Left ventricle myocardium superior (tissue), 1 donor: ENCODE data around the gene NMRAL1. TPM values are rescaled to one million over a fixed set of nuclear protein-coding genes. Genes with fewer than 3 reads are reported as not detected.

Experiments
- ATAC-seq: fragments of 200-7000 bp; cut with Tn5 transposase; one replicate; pipeline ENCODE4 v1.9.1; 2020; ENCODE audit warnings: mild to moderate bottlenecking, moderate library complexity
- DNase-seq: peaks from one replicate; pipeline ENCODE4 v3.0.0-alpha.2; 2020
- intact Hi-C: fragments of 100-400 bp; cut with micrococcal nuclease; formaldehyde crosslinking; loops from one replicate; pipeline ENCODE4 v1.11.0; 2022
- total RNA-seq: library from RNA; stranded (reverse); fragmentation: NEBNext Ultra II Directional; extraction: Animal tissue kit (Norgen Biotek cat#: 25700); gene quantifications from one replicate; pipeline ENCODE4 v1.2.1, GENCODE V29; 2021
- donor health status: DM: no; HTN: yes; CAD: no; lungs with severe emphysema.

The NMRAL1 gene
- total RNA-seq, 1 donor from 2014 or later: 24.7 TPM

DNA sequence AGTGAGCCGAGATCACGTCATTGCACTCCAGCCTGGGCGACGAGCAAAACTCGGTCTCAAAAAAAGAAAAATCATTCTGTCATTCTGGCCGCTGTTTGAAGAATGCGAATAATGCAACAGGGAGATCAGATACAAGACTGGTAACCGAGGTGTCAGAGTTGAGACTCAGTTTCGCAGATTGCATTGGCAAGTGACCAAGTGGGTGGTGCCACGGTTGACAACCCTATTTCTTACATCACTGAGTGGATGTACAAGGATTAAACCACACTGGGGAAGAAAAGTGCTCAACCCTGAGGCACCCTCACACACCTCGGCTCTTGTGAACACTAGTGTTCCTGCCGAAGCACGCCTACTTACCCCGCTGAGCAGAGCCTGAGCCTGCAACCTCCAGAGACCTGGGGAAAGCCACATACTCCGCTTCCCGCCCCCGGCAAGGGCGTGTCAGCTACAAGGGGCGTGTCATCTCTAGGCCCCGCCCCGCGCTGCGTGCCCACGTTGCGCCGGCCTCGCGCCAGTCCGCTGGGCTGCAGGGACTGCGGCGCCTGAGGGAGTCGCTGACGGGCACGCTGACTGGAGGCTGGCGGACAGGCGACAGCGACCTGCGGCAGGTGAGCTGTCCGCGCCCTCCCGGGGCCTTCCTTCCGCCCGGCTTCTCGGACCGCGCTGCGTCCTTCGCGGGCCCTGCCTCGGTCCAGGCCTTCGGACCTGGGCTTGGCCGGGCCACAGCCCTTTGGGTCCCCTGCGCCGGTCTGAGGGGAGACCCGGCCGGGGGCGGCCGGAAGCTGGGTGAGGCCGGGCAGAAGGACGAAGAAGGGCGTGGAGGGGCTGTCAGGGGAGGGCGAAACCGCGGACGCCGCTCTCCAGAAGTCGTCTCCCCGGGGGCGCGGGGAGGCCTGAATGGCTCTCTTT lies 1.7 kb upstream of the NMRAL1 start, which contains the start of gene HMOX2:
Gene HMOX2, plus strand, starts transcription at position 519 of the 909 bp plus-strand sequence. CDS start 29,127 bp downstream, outside the sequence.
- ATAC-seq (peak; percentile 96), DNase-seq (peak; percentile 96)
- intact Hi-C loops: no loop called here

DNA sequence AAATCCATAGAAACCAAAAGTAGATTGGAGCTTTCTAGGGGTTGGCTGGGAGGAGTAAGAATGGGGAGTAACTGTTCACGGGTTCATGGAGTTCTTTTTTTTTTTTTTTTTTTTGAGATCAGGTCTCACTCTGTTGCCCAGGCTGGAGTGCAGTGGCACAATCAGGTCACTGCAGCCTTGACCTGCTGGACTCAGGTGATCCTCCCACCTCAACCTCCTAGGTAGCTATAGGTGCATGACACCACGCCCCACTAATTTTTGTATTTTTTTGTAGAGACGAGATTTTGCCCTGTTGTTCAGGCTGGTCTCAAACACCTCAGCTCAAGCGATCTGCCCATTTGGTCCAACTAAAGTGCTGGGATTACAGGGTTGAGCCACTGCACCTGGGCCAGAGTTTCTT lies 1.5 kb downstream of the NMRAL1 start:
- DNase-seq (no peak), ATAC-seq (no peak)
- intact Hi-C loops: no loop called here

DNA sequence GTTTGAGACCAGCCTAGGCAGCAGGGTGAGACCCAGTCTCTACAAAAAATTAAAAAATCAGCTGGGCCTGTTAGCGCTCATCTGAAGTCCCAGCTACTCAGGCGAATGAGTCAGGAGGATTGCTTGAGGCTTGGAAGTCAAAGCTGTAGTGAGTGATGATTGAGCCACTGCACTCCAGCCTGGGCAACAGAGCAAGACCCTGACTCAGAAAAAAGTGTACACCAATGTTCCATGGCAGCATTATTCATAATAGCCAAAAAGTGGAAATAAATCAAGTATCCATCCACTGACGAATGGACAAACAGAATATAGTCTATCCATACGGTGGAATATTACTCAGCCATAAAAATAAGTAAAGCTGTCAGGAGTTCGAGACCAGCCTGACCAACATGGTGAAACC lies 2.6 kb downstream of the NMRAL1 start:
- intact Hi-C loops: no loop called here
- DNase-seq (no peak), ATAC-seq (no peak)

DNA sequence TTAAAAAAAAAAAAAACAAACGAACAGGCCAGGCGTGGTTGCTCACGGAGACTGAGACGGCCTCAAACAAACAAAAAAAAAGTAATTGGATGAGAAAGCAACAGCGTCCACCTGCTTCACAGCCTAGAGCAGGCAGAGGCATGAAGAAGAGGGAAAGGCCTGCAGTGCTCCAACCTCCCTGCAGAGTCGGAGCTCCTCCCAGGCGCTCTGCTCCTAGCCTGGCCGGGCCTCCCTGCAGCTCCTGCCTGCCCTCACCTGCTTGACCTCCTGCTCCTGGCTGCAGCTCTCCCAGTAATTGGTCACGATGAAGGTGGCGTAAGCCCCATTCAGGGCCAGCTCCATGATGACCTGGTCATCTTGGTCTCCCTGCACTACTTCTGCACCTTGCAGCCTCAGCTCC lies 5.5 kb downstream of the NMRAL1 start:
- DNase-seq (no peak), ATAC-seq (no peak)
- intact Hi-C loops: no loop called here

DNA sequence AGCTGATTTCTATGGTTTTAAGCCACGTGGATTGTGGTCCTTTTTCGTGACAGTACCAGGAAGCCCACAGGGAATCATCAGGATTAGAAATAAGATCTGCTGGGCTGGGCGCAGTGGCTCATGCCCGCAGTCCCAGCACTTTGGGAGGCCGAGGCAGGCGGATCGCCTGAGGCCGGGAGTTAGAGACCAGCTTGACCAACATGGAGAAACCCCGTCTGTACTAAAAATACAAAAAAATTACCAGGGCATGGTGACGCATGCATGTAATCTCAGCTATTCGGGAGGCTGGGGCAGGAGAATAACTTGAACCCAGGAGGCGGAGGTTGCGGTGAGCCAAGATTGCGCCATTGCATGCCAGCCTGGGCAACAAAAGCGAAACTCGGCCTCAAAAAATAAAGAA lies 6.5 kb downstream of the NMRAL1 start:
- ATAC-seq (no peak), DNase-seq (no peak)
- intact Hi-C loops: no loop called here

DNA sequence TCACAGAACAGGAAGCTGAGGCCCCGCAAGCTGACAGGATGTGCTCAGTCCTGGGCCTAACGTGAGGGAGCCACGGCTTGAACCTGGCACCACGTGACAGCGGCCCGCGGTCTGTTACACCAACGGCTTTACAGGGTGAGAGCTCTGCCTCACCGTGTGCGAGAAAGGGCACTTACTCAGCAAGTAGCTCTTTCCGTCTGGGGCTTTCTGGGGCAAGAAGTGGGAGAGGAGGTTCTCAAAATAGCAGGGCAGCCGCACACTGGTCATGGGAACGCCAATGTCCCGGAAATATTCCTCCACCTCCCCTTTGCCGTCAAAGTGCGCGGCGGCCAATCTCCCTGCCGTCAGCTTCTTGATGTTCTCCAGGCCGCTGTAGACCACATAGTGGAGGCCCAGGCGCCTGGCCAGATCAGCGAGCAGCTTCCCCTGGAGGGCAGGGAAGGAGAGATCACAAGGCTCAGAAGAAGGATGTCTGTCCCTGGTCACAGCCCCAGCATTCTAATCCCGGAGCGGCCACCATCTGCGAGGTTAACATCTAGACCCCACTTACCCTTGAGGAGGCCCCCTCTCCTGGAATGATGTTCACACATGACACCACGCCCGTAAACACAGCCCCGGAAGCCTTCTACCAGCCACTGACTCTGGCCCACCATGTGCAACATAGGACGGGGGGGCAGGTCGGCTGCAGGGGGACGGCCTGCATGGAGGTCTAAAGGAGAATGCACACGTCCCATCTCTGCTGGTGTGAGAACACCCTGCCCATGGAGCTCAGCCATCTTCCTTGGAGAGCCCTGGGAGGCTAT lies 8.2 kb downstream of the NMRAL1 start:
- intact Hi-C loops: no loop called here
- DNase-seq (peak; percentile 87), ATAC-seq (peak; percentile 89)

DNA sequence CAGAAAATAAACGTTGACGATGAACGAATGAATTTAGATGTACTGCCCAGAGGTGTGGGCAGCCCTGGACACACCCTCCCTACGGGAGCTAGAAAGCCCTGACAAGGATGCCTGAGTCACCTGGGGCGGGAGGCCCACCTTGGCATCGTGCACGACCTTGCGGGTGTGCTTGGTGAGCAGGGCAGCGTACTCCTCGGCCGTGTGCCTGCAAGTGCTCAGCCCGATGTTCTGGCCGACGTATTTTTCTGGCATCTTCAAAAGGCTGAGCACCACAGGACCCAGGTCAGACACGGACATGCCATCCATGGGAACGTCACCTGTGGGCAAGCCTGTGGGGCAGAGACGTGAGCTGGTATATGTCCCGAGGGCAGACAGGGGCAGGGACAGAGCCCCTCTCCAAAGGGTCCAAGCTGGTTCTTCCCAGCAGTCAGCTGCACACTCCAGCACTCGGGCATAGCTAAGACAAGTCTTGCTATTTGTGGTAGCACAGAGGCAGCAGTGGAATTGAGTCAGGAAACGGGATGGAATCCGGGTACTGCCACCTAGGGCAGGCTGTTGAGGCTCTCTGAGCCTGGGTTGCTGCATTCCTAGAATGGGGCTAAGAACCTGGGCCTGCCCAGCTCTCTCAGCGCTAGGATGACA lies 10.8 kb downstream of the NMRAL1 start:
- no peak for DNase-seq
- intact Hi-C loops: no loop called here
- ATAC-seq: no peak

DNA sequence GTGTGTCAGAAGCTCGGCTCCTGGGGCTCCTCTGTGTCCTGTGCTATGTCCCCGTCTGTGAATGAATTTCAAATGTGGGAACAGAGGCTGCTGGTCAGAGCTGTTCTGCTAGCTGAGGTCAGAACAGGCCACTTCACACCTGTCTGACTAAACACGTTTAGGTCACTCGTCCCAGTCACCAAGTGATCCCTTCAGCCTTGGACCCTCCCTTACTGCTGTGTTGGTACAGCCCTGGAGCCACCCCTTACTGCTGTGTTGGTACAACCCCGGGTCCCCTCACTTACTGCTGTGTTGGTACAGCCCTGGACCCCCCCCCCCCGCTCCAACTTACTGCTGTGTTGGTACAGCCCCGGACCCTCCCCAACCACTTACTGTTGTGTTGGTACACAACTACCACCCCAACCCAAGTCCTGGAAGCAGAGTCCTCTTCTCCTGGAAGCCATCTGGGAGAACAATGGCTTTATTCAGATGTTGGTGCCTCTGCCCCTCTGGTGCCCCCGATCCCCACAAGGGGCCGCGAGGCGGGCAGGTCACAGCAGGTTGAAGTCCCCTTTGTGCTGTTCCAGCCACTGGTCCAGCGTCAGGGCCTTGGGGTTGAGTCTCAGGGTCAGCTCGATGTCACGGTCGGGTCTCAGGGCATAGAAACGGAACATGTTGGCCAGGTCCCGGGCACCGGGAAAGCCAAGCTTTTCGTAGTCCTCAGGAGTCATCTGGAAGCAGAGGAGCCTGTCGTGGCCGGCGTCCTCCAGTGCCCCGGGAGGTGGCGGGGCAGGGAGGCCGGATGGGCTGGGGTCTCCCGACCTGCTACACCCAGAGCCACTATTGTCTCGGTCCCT lies 13.0 kb downstream of the NMRAL1 start:
- ATAC-seq: no peak
- intact Hi-C loops: no loop called here
- no peak for DNase-seq

DNA sequence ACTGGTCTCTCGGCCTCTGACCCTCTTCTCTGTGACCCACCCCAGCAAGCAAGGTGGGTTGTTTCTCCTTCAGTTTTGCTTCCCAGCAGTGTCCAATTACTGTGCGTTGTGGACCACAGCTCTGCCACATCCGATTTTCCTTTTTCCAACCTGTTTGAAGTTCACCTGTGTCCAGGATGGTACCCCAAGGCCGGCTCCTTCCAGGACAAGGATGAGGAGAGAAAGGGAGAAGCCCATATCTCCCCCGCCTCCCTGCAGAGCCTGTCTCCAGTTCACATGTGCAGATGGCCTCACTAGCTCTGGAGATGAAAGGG lies 13.5 kb downstream of the NMRAL1 start:
- ATAC-seq (no peak), DNase-seq (no peak)
- intact Hi-C loops: no loop called here

DNA sequence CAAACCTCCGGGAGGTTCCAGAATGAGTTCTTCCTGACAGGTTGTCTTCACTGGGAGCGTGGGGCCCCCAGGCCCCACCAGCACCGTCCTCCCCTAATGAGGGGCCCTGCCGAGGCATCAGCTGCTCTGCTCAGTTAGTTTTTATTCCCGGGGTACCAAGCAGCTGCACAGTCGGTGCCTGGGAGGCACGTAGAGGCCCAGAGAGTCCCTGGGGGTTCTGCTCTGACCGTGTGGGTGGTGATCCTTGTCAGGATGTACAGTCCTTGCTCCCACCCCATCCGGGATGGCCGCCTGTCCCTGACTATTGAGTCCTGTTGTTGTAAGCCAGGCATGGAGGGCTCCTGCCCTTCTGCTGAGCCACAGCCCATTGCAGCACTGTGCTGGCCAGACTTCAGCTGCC lies 18.5 kb downstream of the NMRAL1 start:
- no peak for ATAC-seq
- DNase-seq: no peak
- intact Hi-C loops: no loop called here

DNA sequence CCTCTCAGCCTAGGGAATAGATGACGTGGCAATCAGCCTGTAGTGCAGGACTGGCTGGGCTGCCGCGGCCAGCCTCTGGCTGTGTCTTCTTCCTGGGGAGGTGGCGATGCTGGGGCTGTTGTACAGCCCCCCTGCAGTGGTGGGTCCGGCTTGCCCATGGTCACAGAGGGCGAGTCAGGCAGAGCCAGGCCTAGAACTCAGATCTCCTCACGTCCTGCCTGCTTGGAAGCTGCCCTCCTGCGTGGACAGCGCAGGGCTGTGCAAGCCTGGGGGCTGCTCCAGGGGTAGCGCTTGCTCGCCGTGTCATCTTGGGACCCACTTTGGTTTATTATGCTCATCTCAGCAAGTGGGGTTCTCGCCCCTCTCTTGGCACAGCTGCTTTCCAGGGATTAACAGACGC lies 19.3 kb downstream of the NMRAL1 start:
- intact Hi-C loops: no loop called here
- ATAC-seq (no peak), DNase-seq (no peak)

DNA sequence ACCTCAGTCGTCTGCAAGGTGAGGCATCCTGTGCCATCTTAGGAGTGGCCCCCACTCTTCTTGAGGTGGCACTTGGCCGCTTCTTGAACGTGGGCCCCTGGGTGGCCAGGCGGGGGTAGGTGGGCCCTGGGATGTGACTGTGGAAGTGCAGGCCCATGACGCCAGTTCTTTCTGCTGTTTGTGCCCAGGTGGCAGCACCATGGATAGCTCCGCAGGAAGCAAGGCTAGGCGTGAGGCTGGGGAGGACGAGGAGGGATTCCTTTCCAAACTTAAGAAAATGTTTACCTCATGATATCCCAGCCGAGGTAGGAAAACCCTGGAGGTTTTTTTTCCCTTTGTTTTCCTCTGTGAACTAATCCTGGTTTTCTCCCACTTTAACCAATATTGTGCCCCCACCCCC lies 19.8 kb downstream of the NMRAL1 start:
- DNase-seq: no peak
- intact Hi-C loops: no loop called here
- no peak for ATAC-seq

DNA sequence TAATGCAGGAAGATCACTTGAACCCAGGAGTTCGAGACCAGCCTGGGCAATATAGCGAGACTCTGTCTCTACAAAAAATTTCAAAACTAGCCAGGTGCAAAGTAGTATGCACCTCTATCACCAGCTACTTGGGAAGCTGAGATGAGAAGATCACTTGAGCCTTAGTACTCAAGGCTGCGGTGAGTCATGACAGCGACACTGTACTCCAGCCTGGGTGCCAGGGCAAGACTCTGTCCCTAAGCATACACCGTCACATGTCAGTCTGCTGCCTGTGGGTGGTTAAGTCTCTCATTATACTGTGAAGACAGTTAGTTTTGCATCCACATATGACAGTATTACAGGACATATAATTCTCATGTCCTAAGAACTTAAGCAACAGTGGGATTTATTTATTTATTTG lies 21.8 kb downstream of the NMRAL1 start:
- intact Hi-C loops: no loop called here
- ATAC-seq (no peak), DNase-seq (no peak)

DNA sequence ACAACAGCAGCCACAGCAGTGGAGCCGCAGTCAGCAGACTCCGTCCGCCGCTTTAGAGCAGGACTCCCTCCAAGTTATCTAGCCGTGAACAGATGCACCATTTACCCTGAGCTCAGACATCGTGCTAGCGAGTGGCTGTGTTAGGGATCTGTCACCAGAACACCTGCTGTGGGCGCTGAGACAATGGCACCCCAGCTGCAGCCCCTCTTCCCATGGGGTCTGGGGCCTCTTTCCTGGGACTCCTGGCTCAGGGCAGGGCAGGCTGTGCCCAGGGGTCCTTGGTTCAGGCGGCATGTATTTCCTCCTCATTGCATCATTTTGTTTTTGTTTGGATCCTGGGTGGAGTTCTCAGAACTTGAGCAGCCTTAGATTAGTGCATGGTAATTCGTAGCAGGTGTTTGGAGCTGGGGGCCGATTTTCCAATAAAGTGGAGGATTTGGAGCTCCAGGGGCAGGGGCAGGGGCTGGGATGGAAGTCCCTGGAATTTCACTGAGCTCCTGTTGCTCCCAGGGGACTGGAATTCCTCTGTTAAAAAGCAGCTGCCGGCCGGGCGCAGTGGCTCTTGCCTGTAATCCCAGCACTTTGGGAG lies 23.4 kb downstream of the NMRAL1 start:
- no peak for DNase-seq
- intact Hi-C loops: no loop called here
- no peak for ATAC-seq

DNA sequence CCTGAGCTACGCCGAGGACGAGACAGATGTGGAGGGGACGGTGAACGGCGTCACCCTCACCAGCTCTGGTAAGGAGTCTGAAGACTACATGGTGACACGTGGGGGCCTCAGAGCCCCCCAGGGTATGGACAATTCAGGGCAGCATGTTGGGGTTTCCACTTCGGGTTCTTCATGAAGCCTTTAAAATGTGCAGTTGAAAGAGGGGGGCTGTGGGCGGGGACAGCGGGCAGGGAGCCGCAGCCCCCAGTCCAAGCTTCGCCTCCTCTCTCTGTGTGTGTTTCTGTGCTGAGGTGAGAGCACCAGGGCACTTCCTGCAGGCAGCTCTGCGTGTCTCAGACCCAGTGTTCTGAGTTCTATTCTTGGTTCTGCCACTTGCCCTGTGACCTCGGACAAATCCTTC lies 24.0 kb downstream of the NMRAL1 start:
- ATAC-seq: no peak
- intact Hi-C loops: no loop called here
- no peak for DNase-seq

DNA sequence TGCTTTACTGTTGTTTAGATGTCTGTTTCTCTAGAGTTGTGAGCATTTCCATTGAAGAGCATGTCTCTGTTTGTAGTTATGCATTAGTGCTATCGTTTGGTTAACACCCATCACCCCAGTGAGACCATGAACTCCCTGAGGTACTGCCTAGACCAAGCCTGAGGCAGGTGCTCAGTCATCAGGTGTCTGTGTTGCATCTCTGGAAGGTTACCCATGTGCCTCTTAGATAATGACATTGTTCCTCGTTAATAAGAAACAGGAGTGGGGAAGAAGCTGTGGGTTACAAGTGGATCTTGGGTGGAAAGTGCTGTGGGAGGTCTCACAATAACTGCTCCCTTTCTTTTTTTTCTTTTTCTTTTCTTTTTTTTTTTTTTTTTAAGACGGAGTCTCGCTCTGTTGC lies 30.4 kb downstream of the NMRAL1 start:
- no peak for ATAC-seq
- no peak for DNase-seq
- intact Hi-C loops: no loop called here

DNA sequence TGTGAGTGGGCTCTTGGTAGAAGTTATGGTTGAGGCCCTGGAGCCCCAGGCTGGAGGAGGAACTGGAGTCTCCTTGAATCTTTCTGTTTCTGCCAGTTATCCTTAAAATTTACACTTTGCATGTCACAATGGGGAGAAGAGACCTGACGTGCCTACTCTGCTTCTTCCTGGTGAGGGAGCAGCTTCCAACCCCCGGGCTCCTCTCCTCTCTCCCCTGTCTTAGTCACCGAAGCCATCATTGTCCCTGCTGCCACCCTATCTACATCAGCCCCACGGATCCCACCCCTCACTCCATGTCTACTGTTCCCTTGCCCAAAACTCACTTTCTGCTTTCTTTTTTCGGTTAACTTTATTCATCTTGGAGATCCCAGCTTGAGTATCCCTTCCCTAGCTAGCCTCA lies 31.2 kb downstream of the NMRAL1 start:
- ATAC-seq: no peak
- no peak for DNase-seq
- intact Hi-C loops: no loop called here

DNA sequence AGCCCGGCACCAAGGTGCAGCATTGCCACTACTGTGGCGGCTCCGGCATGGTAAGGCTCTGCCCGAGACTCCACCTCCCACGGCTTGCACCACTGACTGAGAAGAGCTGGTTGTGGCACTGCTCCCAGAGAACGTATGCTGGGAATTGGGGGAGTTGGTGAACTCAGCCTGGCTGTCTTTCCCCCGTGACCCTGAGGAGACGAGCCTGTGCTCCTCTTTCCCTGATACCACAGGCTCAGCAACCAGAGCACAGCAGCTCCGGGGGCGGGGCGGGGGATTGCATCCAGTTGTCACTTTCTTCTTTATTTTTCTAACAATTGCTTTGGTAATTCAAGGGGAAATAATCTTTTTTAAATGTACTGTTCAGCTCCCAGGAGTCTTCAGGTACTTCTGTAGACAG lies 32.1 kb downstream of the NMRAL1 start:
- DNase-seq (no peak), ATAC-seq (no peak)
- intact Hi-C loops: no loop called here

DNA sequence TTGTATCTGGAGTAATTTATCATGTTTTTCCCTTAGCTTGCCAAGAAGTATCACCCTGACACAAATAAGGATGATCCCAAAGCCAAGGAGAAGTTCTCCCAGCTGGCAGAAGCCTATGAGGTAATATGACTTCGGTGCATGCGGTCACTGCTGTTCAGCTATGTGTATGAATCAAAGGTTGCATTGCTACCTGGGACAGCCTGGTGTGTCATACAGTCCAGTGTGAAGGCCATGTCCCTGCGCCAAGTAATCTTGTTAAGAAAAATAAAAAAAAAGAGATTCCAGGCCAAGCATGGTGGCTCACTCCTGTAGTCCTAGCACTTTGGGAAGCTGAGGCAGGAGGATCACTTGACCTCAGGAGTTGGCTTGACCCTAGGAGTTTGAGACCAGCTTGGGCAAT lies 37.1 kb downstream of the NMRAL1 start:
- ATAC-seq (no peak), DNase-seq (no peak)
- intact Hi-C loops: no loop called here
